ENCODE data around the gene RPL27A. TPM values are rescaled to one million over a fixed set of nuclear protein-coding genes. Genes with fewer than 3 reads are reported as not detected.

RPL27A gene
- total and polyA plus RNA-seq, 2 donors (not counting 3 experiments of a cell fraction or from before 2014, with no cell fraction given) = 1,303 to 1,363 TPM

- Histone ChIP-seq H4K20me1 (replicated peaks; ENCODE audit: control insufficient read depth, extremely low read depth, insufficient read depth, low read length) (no peaks in the 10 kb centered on the region), H3K9me3 (replicated peaks; ENCODE audit: control insufficient read depth, insufficient read depth, low read length) (no peaks in the 10 kb centered on the region), H3K27me3 (ENCODE audit: control insufficient read depth in 2 of 2, insufficient read depth in 2 of 2, low read length in 2 of 2) (no peaks in the 10 kb centered on the region), H3K36me3 (ENCODE audit: control insufficient read depth in 2 of 2, extremely low read depth in 1 of 2, insufficient read depth in 2 of 2, low read length in 2 of 2) (no peaks in the 10 kb centered on the region), H3K4me3 (replicated peaks in 1 of 3; ENCODE audit: insufficient read depth in 1 of 3, low read depth in 1 of 3, low read length in 3 of 3) (no peak overlapping the region), H3K4me1 (ENCODE audit: control insufficient read depth, extremely low read depth, insufficient read depth, low read length) (peaks cover 9% of the 10 kb centered on the region), H3K27ac (ENCODE audit: insufficient read depth, low read depth, low read length) (no peak overlapping the region), H2AFZ (ENCODE audit: low read depth, low read length) (no peak overlapping the region), H3K9me1 (replicated peaks; ENCODE audit: control insufficient read depth, extremely low read depth, insufficient read depth, low read length) (no peaks in the 10 kb centered on the region), H3K9ac (replicated peaks; ENCODE audit: extremely low read depth, insufficient read depth, low read length) (no peak overlapping the region), H3K79me2 (ENCODE audit: control insufficient read depth, insufficient read depth, low read length) (no peaks in the 10 kb centered on the region), H3K4me2 (ENCODE audit: insufficient read depth, low read length) (no peak overlapping the region)
- BruUV-seq (replicated peaks) = no TSS peak
- no peak for TF ChIP-seq MAX (IDR thresholded peaks at IDR 0.05; ENCODE audit: insufficient read depth, insufficient read length)
- TF ChIP-seq GATA2 (IDR thresholded peaks at IDR 0.05; ENCODE audit: insufficient read depth, insufficient read length, low read depth, low read length) = no peak
- TF ChIP-seq POLR2AphosphoS5 (IDR thresholded peaks at IDR 0.05; ENCODE audit: insufficient read depth, low read depth, low read length) = no peak
- TF ChIP-seq, protein P1, sequence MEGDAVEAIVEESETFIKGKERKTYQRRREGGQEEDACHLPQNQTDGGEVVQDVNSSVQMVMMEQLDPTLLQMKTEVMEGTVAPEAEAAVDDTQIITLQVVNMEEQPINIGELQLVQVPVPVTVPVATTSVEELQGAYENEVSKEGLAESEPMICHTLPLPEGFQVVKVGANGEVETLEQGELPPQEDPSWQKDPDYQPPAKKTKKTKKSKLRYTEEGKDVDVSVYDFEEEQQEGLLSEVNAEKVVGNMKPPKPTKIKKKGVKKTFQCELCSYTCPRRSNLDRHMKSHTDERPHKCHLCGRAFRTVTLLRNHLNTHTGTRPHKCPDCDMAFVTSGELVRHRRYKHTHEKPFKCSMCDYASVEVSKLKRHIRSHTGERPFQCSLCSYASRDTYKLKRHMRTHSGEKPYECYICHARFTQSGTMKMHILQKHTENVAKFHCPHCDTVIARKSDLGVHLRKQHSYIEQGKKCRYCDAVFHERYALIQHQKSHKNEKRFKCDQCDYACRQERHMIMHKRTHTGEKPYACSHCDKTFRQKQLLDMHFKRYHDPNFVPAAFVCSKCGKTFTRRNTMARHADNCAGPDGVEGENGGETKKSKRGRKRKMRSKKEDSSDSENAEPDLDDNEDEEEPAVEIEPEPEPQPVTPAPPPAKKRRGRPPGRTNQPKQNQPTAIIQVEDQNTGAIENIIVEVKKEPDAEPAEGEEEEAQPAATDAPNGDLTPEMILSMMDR (IDR thresholded peaks at IDR 0.05; ENCODE audit: extremely low read depth in 1 of 2, insufficient read depth in 1 of 2, low read depth in 1 of 2, low read length in 2 of 2) = no peak
- TF ChIP-seq EZH2 (IDR thresholded peaks at IDR 0.05; ENCODE audit: borderline replicate concordance, low read depth, low read length, severe bottlenecking) = no peak
- TF ChIP-seq JUN (IDR thresholded peaks at IDR 0.05; ENCODE audit: borderline replicate concordance, insufficient read depth, insufficient read length, low read depth) = no peak
- no peak for TF ChIP-seq FOS (IDR thresholded peaks at IDR 0.05; ENCODE audit: borderline replicate concordance, insufficient read depth, low read length)
- no peak for TF ChIP-seq POLR2A (IDR thresholded peaks at IDR 0.05; ENCODE audit: low read depth, low read length)
- TF ChIP-seq MYC (IDR thresholded peaks at IDR 0.05; ENCODE audit: low read depth, low read length) = no peak
- ChIA-PET CTCF (no interaction called here), POLR2A (no interaction called here)
- dilution Hi-C loops (cut with MboI; ENCODE audit: extremely low pct_ligation_motif_present, low sequenced_read_pairs) = no loop called here
- FAIRE-seq (no peak), DNase-seq (ENCODE audit: low read depth, low spot score) (no peak)
- intact Hi-C loops (cut with micrococcal nuclease) = no loop called here
Measured at GRCh38 chr11:8676458-8676857, 6.1 kb upstream of the RPL27A start.

Measured in endothelial cell of umbilical vein (primary cell).